NCI-H69 (cell line): ENCODE data around the gene LILRA6.

Experiments
- DNase-seq: peaks from one replicate; lab custom pipeline; 2025; lab: John Stamatoyannopoulos, UW

Gene LILRA6

DNA sequence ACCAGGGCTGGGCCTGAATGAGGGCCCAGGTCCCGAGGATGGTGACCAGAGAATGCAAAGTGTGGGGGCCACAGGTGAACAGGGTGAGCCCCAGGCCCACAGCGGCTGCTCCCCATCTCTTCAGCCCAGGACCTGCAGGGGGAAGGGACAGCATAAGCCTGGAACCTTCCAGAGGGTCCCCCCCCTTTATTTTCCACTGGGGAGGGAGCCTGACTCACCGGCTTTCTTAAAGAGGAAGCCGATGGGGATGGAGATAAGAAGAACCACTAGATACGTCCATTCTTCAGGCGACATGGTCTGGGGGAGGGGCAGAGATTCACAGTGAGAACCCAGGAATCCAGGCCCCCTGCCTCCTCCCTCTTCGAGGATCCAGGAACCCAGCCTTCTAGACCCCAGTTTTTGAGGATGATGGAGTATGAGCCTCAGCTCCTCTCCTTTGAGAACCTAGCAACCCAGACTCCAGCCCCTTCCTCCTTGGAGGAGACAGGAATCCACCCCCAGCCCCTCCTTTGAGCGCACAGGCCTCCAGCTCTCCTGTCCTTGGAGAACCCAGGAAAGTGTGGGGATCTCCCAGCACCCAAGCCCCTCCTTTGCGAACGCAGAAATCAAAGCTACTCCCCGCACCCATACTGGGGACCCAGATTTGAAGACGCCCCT lies 54.2 kb downstream of the LILRA6 start:
- DNase-seq = no peak

DNA sequence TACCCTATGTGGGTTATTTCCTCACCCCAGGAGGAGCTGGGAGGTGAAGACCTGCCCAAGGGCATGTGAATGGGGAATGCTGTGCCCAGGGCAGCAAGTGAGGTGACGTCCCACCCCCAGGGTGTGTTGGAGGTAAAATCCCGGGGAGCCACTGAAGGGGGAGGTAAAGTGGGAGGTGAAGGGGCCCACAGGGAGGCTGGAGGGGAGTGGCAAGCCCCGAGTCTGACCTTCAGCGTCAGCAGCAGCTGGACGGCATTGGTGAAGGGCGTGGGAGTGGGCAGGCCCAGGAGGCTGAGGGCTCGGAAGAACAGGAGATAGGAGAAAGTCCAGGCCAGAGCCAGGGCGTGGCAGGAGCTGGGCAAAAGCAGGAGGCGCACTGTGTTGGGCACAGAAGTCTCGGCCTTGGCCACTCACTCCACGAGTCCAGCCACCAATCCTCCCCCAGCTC lies 55.6 kb downstream of the LILRA6 start:
- no peak for DNase-seq
